AG04449 (cell line): ENCODE results near the gene FXYD6.

Experiments used
- CTCF ChIA-PET: fragments of 350-600 bp; formaldehyde crosslinking; extraction: SDS; loops from one replicate; lab custom pipeline; 2021; ENCODE audit warnings: antibody characterized with exemption; lab: Yijun Ruan, JAX
- POLR2A ChIA-PET: fragments of 400-600, 350-600 bp; formaldehyde crosslinking; extraction: SDS; loops from one replicate; lab custom pipeline; 2020; ENCODE audit warnings: antibody characterized with exemption, inconsistent platforms; lab: Yijun Ruan, JAX
- DNase-seq: peaks from one replicate; pipeline ENCODE4 v3.0.0-alpha.2; 2010; ENCODE audit warnings: low read depth, low spot score
- H3K4me3 ChIP-seq: 2 replicates; pipeline ENCODE4 v1.5.1; 2011; ENCODE audit warnings: low read depth, mild to moderate bottlenecking, control low read depth, low read length
- CTCF ChIP-seq: IDR thresholded peaks from one replicate; pipeline ENCODE4 v1.5.1; 2011; ENCODE audit warnings: mild to moderate bottlenecking, moderate library complexity, low read length, control low read depth, inconsistent platforms; ENCODE audit not compliant: insufficient read depth; ENCODE audit errors: missing control alignments

Gene FXYD6

DNA sequence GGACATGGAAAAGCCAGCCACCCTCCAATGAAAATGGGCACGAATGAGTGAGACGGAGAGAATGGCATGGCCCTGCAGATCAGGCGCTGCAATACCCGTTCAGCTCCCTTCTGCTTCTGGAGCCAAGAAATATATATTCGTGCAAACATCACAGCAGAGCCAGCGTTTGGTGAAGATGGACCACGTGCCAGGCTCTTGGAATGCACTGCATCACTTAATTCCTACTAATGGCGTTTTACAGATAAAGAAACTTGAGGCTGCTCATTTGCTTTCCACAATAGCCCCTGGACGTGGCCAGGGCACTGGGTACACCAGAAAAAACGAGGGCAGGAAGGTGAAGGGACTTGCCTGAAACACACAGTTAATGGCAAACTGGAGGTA is 50.3 kb downstream of the FXYD6 start:
- CTCF ChIA-PET = interaction anchor here (0.7 to 11.7 kb wide), 5 partner anchors 9 to 228 kb away, joined by 3 to 316 read pairs (median 6); no protein-coding TSS in a partner anchor
- POLR2A ChIA-PET = no interaction called here
- DNase-seq = no peak
- TF ChIP-seq CTCF = no peak
- no peak overlapping the region for H3K4me3 ChIP-seq

- DNase-seq = no peak
- CTCF ChIA-PET = interaction anchor here (0.7 to 11.7 kb wide), 6 partner anchors 8 to 229 kb away, joined by 3 to 316 read pairs (median 5); no protein-coding TSS in a partner anchor
- POLR2A ChIA-PET = no interaction called here
- no peak overlapping the region for H3K4me3 ChIP-seq
- TF ChIP-seq CTCF = no peak
Observed at GRCh38 chr11:117825538-117826189, 50.8 kb downstream of the FXYD6 start.

DNA sequence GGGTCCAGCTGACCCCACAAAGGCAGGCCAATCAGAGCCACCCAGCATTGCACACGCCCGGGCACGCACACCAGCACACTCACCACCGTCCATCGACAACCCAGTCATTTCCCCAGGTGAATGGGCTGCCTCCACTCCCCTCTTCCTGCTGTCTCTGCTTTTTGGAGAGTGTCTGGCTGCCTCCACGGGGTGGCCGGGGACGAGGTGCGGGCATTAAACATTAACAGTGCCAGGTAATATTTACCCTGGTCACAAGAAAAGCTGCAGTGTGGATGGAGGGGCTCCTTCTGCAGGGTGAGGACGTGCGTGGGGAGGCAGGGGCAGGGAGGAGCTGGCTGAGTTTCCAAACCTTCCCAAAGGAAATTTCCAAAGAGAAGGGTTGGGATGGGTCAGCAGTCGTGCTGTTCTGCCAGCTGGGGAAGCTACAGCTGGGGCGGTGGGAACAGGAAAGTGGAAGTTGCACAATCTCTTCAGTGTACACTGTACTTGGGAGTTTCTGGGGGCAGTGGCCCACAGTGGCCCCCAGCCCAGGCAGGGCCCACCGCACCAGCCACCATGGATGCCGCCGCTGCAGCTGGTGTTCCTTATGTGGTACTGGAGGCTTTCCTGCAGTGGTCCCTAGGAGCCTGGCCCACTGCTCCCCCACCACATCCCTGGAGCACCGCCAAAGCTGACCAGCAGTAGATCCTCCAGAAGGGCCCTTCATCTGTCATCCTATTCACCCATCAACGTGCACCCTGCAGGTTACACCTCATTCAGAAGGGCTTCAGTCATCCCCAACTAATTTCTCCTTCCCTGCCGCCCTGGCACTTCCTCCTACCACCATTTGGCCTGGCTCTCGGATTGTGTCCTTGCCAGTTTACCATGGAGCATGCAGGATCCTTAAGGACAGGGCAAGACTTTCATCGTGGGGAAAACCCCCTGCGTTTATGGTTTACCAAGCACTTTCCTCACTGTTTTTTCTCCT is 51.6 kb downstream of the FXYD6 start, which contains the start of gene FXYD2:
Gene FXYD2, minus strand, starts transcription at position 174 of the 967 bp plus-strand sequence. Its CDS starts 66 bp downstream, at position 108.
- no peak within 1 kb of the TSS for H3K4me3 ChIP-seq
- CTCF ChIA-PET = interaction anchor here (0.9 to 11.7 kb wide), 9 partner anchors 8 to 398 kb away, joined by 3 to 316 read pairs (median 4); no protein-coding TSS in a partner anchor
- no peak for TF ChIP-seq CTCF
- POLR2A ChIA-PET = no interaction called here
- no peak for DNase-seq

GRCh38 chr11:117823946-117824420 is 52.5 kb downstream of the FXYD6 start:
- H3K4me3 ChIP-seq = no peak overlapping the region
- POLR2A ChIA-PET = no interaction called here
- DNase-seq = no peak
- TF ChIP-seq CTCF = no peak
- CTCF ChIA-PET = interaction anchor here (0.6 to 11.7 kb wide), 10 partner anchors 8 to 597 kb away, joined by 3 to 316 read pairs (median 4); no protein-coding TSS in a partner anchor

GRCh38 chr11:117823294-117823945 is 53.0 kb downstream of the FXYD6 start:
- CTCF ChIA-PET = interaction anchor here (0.9 to 11.7 kb wide), 8 partner anchors 8 to 231 kb away, joined by 3 to 316 read pairs (median 6); no protein-coding TSS in a partner anchor
- no peak overlapping the region for H3K4me3 ChIP-seq
- no peak for DNase-seq

More at GRCh38 chr11:117823294-117823945, 53.0 kb downstream of the FXYD6 start:
- POLR2A ChIA-PET = no interaction called here
- TF ChIP-seq CTCF = no peak
